Lower leg skin (tissue), 4 donors: ENCODE measurements around the gene CRACR2B. TPM values are rescaled to one million over a fixed set of nuclear protein-coding genes. Genes with fewer than 3 reads are reported as not detected.

Experiments
- DNase-seq, 2 donors: peaks; one replicate each; pipeline ENCODE4 v3.0.0-alpha.2; 2019; ENCODE audit warnings: low spot score in 2 of 2
- H3K4me3 ChIP-seq: fragments of 200-600 bp; sonication (generic); 2 replicates; pipeline ENCODE4 v1.5.1; 2017; ENCODE audit warnings: mild to moderate bottlenecking, low read depth; ENCODE audit not compliant: poor library complexity, severe bottlenecking
- POLR2A ChIP-seq, 2 donors: fragments of 450-650 bp; IDR thresholded peaks; one replicate each; pipeline ENCODE4 v1.6.1; 2016 to 2017; ENCODE audit warnings: antibody characterized with exemption in 2 of 2, mild to moderate bottlenecking in 1 of 2, moderate library complexity in 1 of 2
- WGBS, 2 donors: methylation state at CpG; one replicate each; pipeline ENCODE4 v1.1.5; 2018; 5-methylcytosine and 5-hydroxymethylcytosine counted together
- intact Hi-C: fragments of 100-400 bp; cut with DNase I; formaldehyde crosslinking; loops from one replicate; pipeline ENCODE4 v1.15.0; 2023; ENCODE audit warnings: low total_unique reads
- total RNA-seq, 4 donors: library from RNA; depleted of rRNA; stranded (reverse); fragments of >200 nt; gene quantifications; one replicate each; pipeline ENCODE4 v1.1.0, GENCODE V29; 2016
- TF ChIP-seq, protein P1 (sequence below), 3 donors: fragments of 450-650 bp; IDR thresholded peaks; one replicate each; pipeline ENCODE4 v1.5.1; 2016; ENCODE audit warnings: antibody characterized with exemption in 3 of 3, mild to moderate bottlenecking in 3 of 3, moderate library complexity in 2 of 3

Gene CRACR2B
- total RNA-seq, 4 donors from 2014 or later = 14.5 to 47.9 (median 32.3) TPM

DNA sequence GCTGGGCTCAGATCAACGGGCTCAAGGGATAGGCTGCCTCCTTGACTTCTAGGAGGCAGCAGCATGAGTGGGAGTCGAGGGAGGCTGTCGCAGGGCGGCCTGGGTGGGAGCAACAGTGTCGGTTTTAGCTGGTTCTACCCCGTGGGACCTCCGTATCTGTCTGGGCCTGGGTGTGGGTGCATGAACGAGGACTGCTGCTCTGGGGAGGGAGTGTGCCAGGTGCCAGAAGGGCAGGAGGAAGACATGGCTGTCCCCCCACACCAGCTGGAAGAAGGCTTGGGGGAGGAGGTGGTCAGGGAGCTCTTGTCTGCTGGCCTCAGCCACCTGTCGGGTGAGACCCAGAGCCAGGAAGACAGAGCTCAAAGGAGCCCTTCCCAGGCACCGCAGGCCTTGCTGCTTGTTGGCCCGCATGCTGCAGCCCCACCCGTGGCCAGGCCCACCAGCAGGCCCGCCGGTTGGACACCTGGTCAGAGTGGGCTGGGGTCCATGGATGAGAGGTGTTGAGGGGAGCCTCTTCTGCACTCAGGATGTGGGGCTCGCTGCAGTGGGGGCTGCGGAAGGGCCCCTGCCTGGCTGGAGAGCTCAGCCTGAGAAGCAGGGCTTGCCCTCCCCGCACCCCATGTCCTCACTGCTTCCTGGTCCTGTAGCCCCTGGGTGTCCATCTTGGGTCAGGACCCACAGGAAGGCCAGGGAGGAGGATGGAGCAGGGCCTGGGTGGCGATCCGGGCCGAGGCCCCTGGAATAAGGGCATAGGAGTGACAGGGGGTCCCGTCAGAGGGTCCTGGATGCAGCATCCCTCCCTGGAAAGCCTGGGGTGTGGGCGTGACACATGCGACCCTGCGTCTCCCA, 41.3 kb upstream of the CRACR2B start:
- intact Hi-C loops = no loop called here
- 79 to 83% methylated on average over 20 to 23 of the region's 24 CpGs for WGBS, 2 donors
- no peak for TF ChIP-seq POLR2A (IDR thresholded peaks at IDR 0.05)
- TF ChIP-seq, protein P1, sequence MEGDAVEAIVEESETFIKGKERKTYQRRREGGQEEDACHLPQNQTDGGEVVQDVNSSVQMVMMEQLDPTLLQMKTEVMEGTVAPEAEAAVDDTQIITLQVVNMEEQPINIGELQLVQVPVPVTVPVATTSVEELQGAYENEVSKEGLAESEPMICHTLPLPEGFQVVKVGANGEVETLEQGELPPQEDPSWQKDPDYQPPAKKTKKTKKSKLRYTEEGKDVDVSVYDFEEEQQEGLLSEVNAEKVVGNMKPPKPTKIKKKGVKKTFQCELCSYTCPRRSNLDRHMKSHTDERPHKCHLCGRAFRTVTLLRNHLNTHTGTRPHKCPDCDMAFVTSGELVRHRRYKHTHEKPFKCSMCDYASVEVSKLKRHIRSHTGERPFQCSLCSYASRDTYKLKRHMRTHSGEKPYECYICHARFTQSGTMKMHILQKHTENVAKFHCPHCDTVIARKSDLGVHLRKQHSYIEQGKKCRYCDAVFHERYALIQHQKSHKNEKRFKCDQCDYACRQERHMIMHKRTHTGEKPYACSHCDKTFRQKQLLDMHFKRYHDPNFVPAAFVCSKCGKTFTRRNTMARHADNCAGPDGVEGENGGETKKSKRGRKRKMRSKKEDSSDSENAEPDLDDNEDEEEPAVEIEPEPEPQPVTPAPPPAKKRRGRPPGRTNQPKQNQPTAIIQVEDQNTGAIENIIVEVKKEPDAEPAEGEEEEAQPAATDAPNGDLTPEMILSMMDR (IDR thresholded peaks at IDR 0.05) = no peak

DNA sequence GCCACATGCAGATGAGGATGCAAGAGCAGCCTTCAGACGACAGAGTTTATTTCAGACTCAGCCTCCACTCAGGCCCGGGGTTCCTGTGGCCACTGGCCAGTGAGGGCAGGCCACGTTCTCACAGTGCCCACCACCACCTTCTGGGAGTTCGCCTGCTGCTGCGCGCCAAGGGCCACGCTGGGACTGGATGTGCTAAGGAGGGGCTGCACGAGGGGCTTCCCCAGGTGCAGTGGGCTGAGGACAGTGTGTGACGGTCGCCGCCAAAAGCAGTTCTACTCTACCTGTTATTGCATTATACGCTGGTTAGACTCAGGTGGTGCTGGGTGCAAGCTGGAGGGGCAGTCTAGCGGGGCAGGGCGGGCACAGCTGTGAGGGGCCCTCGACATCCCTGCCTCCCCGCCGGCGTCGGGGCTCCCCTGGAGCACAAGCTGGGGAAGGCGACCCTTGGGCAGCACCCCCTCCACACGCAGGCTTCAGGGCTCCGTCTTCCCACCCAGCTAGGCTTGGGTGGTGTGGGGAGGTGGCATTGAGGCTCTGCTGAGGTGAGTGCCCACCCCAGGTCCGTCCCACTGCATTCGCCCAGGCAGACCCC, 40.5 kb upstream of the CRACR2B start:
- H3K4me3 ChIP-seq = no peak overlapping the region
- 81 to 85% methylated on average over 15 to 22 of the region's 24 CpGs for WGBS, 2 donors
- TF ChIP-seq, protein P1 (IDR thresholded peaks at IDR 0.05) = no peak
- TF ChIP-seq POLR2A (IDR thresholded peaks at IDR 0.05) = no peak
- DNase-seq = no peak
- intact Hi-C loops = no loop called here

More for the DNA sequence above, 41.3 kb upstream of the CRACR2B start:
- no peak overlapping the region for H3K4me3 ChIP-seq
- no peak for DNase-seq

DNA sequence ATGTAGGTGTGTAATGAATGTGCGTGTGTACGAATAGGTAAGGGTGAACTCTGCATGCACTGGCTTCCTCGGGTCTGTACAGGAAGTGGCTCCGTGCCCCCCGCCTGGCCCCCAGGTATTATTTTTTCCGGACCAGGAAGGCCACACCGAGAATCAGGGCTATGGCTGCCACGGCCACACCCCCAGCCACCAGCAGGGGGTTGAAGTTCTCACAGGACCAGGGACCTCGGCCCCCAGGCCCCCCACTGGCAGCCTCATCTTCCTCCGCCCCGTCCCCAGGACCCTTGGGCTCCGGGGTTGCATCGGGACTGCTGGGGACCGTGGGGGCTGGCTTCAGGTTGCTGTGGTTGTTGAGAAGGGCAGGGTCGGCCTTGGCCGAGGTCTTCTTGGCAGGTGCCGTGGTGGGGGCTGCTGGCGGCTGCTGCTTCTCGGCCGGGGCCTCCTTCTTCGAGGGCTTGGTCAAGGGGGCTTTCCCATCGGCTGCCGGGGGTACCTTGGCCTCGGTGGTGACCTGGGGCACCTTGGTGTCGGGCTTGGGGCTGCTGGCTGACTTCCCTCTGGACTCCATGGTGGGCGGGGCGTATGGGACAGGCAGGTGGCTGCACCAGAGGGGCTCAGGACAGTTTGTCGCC, 39.6 kb upstream of the CRACR2B start:
- no peak for TF ChIP-seq POLR2A (IDR thresholded peaks at IDR 0.05)
- TF ChIP-seq, protein P1 (IDR thresholded peaks at IDR 0.05) = no peak
- no peak overlapping the region for H3K4me3 ChIP-seq
- intact Hi-C loops = no loop called here
- 63 to 71% methylated on average over 17 to 24 of the region's 28 CpGs for WGBS, 2 donors
- no peak for DNase-seq

DNA sequence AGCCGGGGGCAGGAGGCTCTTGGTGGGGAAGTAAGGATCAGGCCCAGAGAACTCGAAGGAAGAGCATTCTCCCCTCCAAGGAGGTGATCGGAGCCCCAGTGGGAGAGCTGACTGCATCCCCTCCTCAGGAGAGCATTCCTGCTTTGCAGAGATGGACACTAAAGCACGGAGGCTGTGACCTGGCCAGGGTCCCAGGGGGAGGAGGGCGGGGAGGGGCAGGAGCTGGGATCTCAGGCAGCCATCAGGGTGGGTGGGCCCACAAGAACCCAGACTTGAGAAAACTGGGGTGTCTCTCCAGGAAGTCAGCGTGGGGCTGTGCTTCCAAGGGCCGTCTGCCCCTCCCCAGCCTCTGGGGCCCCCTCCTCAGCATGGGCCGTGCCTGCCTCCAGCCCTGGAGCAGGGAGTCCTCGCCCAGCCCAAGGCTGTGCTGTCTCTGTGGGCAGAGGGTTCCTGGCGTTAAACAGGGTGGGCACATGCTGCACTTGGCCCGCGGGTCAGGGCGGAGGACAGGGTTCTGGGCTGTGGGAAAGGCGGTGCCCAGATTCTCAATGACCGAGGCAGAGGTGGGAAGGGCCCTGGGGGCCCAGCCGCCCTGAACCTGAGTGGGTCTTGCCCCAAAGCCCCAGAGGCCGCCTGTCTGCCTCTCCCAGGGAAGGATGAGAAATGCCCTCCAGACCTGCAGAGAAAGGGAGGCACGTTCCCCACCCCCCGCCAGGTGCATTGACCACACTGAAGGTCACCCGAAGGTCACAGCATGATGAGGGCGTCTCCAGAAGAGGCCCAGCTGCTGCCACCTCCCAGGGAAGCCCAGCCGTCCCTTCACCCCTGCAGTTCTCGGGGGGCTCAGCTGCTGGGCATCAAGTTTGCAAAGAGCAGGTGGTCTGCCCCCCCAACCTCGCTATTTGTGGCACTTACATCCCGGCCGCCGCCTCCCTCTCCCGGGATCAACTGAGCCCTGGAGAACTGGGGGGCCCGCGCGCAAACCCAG, 38.5 kb upstream of the CRACR2B start:
- DNase-seq = no peak
- intact Hi-C loops = no loop called here
- H3K4me3 ChIP-seq = no peak overlapping the region
- 19 to 28% methylated on average over 25 to 26 of the region's 31 CpGs for WGBS, 2 donors
- no peak for TF ChIP-seq POLR2A (IDR thresholded peaks at IDR 0.05)

DNA sequence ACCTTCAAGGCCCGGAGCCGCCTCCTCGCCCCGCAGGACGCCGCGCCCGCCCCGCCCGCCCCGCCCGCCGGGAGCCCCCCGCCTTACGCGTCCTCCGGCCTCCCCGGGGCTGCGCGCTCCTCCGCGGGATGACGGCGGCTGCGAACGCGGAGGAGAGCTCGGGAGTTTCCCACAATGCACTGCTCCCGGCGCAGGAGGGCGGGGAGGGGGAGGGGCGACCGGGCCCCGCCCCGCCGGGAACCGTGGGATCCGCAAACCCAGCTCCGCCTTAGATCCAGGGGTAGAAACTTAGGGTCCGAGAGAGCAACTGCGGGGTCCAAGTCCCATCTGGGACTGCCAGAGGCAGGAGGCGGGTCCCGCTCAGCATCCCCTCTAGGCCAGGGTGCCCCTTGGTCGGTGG, 37.8 kb upstream of the CRACR2B start, which contains the start of gene CEND1:
Gene CEND1 (minus strand): TSS at position 148 of the 400 bp plus-strand sequence. CDS start 1,514 bp downstream, outside the sequence.
- no peak for DNase-seq
- no peak within 1 kb of the TSS for H3K4me3 ChIP-seq

More for the DNA sequence above, 37.8 kb upstream of the CRACR2B start, which contains the start of gene CEND1:
- WGBS, 2 donors = 20 to 34% methylated on average over 3 to 7 of the region's 44 CpGs
- TF ChIP-seq POLR2A (IDR thresholded peaks at IDR 0.05) = no peak
- TF ChIP-seq, protein P1 (IDR thresholded peaks at IDR 0.05) = no peak
- intact Hi-C loops = no loop called here
